Right kidney (tissue), 1 donor: ENCODE measurements around the gene RAP1A.
"Not testable (repeated sequence)": the region's sequence is repeated elsewhere in the genome, so short reads cannot be mapped to it uniquely, and the experiment has no call there.

ENCODE experiments used
- DNase-seq: peaks from one replicate; pipeline ENCODE4 v3.0.0-alpha.2; 2016

The RAP1A gene

GRCh38 chr1:111596499-111596898 lies 23.1 kb upstream of the RAP1A start:
- no peak for DNase-seq

- no peak for DNase-seq
Measured at GRCh38 chr1:111597426-111597825, 22.2 kb upstream of the RAP1A start.

GRCh38 chr1:111598544-111598943 lies 21.0 kb upstream of the RAP1A start:
- DNase-seq, result no peak

GRCh38 chr1:111599781-111600693 lies 19.6 kb upstream of the RAP1A start:
- DNase-seq, result no peak

- no peak for DNase-seq
Measured at GRCh38 chr1:111600886-111601386, 18.7 kb upstream of the RAP1A start.

- DNase-seq, result no peak
Measured at GRCh38 chr1:111602302-111602701, 17.3 kb upstream of the RAP1A start.

- no peak for DNase-seq
Measured at GRCh38 chr1:111602974-111603373, 16.6 kb upstream of the RAP1A start.

GRCh38 chr1:111603979-111604378 lies 15.6 kb upstream of the RAP1A start:
- DNase-seq, result no peak

- no peak for DNase-seq
Measured at GRCh38 chr1:111604931-111605330, 14.7 kb upstream of the RAP1A start.

- no peak for DNase-seq
Measured at GRCh38 chr1:111605576-111605975, 14.0 kb upstream of the RAP1A start.

- not testable (repeated sequence) for DNase-seq
Measured at GRCh38 chr1:111606457-111607215, 13.0 kb upstream of the RAP1A start.

GRCh38 chr1:111608528-111608927 lies 11.1 kb upstream of the RAP1A start:
- not testable (repeated sequence) for DNase-seq

GRCh38 chr1:111611986-111612385 lies 7.6 kb upstream of the RAP1A start:
- no peak for DNase-seq

- DNase-seq, result no peak
Measured at GRCh38 chr1:111615870-111616715, 3.5 kb upstream of the RAP1A start.

GRCh38 chr1:111618081-111618480 lies 1.5 kb upstream of the RAP1A start:
- DNase-seq, result no peak

- DNase-seq, result peak; percentile 66
Measured at GRCh38 chr1:111618961-111619634, 491 bp upstream of the RAP1A start.

- DNase-seq, result peak; percentile 28
Measured at GRCh38 chr1:111620441-111620971, 917 bp downstream of the RAP1A start.

GRCh38 chr1:111621050-111621449 lies 1.5 kb downstream of the RAP1A start:
- DNase-seq, result no peak

- DNase-seq, result no peak
Measured at GRCh38 chr1:111622166-111622565, 2.6 kb downstream of the RAP1A start.

- no peak for DNase-seq
Measured at GRCh38 chr1:111624382-111624781, 4.8 kb downstream of the RAP1A start.

GRCh38 chr1:111625276-111625675 lies 5.7 kb downstream of the RAP1A start:
- no peak for DNase-seq
